Stimulated activated CD8-positive, alpha-beta memory T cell treated with anti-CD3 and anti-CD28 coated beads, Interleukin-15, amount 100 ng/mL, for 48 hours (primary cell): ENCODE results near the gene LAMB4.

Experiments used
- DNase-seq, 2 donors: peaks; one replicate each; pipeline ENCODE4 v3.0.0-alpha.2; 2020; ENCODE audit warnings: low read depth in 2 of 2

LAMB4 gene

DNA sequence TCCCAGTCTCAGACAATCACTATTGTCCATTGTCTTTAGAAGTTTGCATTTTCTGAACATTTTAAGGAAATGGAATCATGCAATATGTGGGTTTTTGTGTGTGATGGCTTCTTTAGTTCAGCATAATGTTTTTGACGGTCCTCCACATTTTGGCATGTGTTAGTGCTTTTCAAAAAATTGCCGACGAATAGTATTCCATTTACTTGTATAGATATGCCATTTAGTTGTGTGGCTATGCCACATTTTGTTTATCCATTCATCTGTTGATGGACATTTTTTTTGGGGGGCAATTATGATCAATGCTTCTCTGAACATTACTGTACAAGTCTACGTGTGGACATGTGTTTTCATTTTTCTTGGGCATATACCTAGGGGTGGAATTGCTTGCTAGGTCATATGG is 12.0 kb upstream of the LAMB4 start:
- no peak for DNase-seq

DNA sequence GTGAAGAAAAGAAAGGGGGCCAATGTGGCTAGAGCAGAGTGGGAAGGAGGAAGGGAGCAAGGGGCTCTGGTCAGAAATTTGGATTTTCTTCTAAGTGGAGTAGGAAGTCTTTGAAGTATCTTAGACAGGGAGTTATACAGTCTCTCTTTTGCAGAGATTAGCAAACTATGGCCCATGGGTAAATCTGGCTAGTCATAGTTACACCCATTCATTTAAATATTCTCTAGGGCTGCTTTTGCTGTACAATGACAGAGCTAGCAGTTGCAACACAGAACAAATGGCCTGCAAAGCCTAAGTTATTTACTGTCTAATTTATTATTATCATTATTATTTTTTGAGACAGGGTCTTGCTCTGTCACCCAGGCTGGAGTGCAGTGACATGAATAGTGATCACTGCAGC is 10.5 kb upstream of the LAMB4 start:
- DNase-seq: no peak

GRCh38 chr7:108138911-108139310 is 8.8 kb upstream of the LAMB4 start:
- DNase-seq: no peak

DNA sequence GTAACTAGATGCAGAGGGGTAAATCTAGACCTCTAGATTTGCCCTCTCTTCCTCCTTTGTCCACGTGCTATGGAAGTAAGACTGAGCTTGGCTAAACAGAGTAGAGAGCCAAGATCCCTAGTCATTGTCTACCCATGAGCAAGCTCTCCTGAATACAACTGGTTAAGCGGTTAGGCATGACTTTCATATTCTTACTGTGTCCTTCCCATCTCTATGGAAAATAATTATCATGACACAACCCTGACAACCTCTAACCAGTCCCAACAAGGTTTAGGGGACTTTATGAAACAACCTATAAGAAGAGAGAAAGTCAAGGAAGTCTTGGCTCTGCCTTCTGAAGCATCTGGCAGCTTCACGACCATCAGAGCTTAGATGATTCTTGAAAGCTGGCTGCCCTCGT is 7.8 kb upstream of the LAMB4 start:
- no peak for DNase-seq

GRCh38 chr7:108137040-108137439 is 6.9 kb upstream of the LAMB4 start:
- no peak for DNase-seq

DNA sequence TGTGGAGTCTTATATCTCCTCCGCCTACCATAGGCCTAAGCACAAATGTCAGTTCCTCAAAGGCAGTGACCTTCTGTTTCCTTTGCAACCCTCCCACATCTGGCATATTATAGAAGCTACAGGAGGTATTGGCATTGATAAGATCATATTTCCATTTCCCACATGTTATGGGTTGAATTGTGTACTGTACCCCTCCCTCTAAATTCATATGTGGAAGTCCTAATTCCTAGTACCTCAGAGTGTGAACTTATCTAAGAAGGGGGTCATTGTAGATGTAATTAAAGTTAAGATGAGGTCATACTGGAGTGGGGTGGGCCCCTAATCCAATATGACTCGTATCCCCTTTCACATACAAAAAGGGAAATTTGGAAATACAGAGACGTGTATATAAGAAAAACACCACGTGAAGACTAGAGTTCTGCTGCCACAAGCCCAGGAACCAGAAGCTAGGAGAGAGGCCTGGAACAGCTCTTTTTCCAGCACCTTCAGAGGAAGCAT is 6.1 kb upstream of the LAMB4 start:
- DNase-seq: no peak

GRCh38 chr7:108135446-108136190 is 5.5 kb upstream of the LAMB4 start:
- DNase-seq: peak; percentile 25 to 41

GRCh38 chr7:108134486-108134885 is 4.3 kb upstream of the LAMB4 start:
- no peak for DNase-seq

DNA sequence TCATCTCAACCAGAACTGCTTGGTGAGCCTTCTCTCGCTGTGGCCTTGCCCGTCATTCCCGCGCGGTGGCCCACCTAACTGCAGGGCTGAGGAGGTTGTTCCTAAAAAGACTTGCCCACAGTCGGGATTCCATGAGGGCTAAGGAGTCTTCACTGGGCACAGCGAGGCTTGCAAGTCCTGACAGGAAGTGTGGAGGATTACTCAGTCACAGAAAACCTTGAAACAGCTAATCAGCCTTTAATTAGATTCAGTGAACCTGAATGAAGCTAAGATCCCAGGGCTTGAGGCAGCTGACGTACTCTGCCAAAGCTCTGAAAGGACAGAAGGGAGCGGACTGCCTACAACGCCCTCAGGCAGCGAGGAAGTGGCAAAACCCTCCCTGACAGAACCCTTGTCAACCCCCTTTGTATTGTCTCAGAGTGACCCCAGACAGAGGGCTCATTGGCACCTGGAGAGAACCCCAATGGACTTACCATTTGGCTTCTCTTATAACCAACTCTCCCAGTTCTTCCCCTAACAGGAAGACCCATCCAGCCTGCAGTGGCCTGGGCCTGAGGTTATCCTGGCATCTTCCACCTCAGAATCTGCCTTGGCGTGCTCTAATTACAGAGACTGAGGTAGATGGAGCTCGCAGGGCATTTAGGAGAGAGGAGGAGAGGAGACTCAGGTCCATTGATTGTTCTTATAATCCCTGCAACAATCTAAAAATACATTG is 2.5 kb upstream of the LAMB4 start:
- DNase-seq: no peak

GRCh38 chr7:108129018-108129965 is 869 bp downstream of the LAMB4 start:
- no peak for DNase-seq

- DNase-seq: no peak
These were observed 1.6 kb downstream of the LAMB4 start for GRCh38 chr7:108128514-108128913.

GRCh38 chr7:108127461-108127860 is 2.7 kb downstream of the LAMB4 start:
- DNase-seq: no peak

- no peak for DNase-seq
These were observed 5.3 kb downstream of the LAMB4 start for GRCh38 chr7:108124820-108125219.

- DNase-seq: no peak
These were observed 8.0 kb downstream of the LAMB4 start for GRCh38 chr7:108122181-108122580.

DNA sequence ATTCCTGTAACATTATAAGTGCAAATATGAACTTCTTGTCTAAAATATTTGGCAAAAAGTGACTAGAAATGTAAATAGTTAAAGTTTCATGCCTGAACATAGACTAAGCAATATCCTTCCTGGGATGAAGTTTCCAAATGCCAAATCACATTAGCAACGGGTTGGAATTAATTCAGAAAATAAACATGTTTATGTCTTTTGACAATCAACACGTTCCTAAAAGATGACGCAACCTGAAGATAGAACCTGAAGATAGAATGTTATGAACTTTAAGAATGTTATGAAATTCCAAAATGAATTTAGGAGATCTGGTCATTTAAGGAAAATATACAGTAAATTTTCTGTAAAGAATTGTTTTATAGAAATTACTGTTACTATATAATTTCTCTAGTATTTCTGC is 9.2 kb downstream of the LAMB4 start:
- no peak for DNase-seq

DNA sequence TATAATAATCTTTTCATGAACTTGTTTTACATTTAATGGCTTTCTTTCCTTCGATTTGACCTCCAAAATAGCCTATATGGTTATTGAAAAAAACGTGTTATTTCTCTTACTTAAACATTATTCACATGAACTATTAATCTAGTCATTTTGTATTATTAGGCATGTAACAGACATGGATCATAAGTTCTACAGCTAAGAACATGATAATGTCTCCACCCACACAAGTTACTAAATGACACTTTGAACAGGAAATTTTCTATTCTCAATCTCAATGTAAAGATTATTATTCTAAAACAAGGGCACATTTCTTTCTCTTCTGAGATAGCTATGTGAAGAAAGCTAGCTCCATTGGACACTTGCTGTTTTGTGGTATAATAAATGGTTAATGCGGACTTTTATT is 10.0 kb downstream of the LAMB4 start:
- DNase-seq: no peak

DNA sequence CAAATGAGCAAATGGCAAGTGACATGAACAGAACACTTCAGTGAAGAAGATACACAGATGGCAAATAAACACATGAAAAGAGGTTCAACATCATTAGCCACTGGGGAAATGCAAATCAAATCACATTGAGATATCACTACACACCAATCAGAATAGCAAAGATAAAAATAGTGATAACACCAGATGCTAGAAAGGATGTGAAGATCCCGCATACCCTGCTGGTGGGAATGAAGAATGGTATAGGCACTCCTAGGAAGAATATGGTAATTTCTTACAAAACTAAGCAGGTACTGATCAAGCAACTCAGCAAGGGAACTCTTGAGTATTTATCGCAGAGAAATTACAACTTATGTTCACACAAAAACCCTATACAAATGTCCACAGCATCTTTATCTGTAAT is 11.2 kb downstream of the LAMB4 start:
- no peak for DNase-seq

GRCh38 chr7:108114117-108114841 is 15.9 kb downstream of the LAMB4 start:
- no peak for DNase-seq

DNA sequence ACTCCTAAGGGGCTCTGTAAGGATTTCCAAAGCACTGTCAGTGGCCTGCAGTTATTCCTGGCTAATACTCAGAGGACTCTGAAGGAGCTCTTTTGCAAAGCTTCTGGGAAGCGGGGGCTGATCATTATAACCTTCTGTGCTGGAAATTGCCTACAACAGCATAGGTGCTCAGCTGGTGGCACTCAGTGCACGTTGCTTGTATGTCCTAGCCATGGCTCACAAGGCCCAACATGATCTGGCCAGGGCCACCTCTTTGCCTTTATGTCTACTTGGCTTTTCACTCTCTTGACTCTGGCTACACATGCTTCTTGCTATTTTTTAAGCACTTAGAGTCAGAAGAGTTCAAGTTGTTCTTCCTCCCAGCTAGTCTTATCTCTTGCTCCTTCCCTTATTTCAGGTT is 17.5 kb downstream of the LAMB4 start:
- no peak for DNase-seq

DNA sequence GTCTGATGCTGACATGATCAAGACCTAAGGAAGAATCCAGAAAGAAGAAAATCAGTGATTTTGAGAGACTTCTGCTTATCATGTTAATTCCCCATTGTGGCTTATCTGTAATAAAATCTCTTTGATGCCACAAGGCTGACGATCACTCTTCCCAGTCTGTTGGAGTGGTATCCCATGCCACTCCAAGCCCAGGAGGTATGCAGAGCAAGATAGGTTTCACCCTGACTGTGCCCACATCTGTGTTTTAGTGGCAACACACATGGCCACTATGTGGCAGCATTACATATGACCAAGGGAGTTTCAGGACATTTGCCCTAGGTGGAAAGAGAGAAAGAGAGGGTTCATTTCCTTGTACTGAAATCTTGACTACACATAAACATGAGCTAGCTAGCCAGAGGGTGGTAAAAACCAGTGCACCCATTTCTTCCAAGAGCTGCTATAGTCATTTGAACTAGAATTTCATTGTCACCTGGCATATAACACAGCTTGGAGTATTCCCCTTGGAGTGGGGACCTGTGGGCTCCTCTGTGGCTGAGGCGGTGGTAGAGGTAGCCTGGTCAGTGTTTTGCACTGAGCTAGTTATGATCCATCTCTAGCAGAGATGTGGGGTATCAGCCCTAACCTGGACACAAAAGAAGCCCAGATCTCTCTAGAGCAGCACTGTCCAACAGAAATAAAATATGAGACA is 20.8 kb downstream of the LAMB4 start:
- no peak for DNase-seq

- no peak for DNase-seq
These were observed 22.0 kb downstream of the LAMB4 start for GRCh38 chr7:108108131-108108530.
